ENCODE results near the gene TCN2.
"Not testable (repeated sequence)": the region's sequence is repeated elsewhere in the genome, so short reads cannot be mapped to it uniquely, and the experiment has no call there.

Gene TCN2

DNA sequence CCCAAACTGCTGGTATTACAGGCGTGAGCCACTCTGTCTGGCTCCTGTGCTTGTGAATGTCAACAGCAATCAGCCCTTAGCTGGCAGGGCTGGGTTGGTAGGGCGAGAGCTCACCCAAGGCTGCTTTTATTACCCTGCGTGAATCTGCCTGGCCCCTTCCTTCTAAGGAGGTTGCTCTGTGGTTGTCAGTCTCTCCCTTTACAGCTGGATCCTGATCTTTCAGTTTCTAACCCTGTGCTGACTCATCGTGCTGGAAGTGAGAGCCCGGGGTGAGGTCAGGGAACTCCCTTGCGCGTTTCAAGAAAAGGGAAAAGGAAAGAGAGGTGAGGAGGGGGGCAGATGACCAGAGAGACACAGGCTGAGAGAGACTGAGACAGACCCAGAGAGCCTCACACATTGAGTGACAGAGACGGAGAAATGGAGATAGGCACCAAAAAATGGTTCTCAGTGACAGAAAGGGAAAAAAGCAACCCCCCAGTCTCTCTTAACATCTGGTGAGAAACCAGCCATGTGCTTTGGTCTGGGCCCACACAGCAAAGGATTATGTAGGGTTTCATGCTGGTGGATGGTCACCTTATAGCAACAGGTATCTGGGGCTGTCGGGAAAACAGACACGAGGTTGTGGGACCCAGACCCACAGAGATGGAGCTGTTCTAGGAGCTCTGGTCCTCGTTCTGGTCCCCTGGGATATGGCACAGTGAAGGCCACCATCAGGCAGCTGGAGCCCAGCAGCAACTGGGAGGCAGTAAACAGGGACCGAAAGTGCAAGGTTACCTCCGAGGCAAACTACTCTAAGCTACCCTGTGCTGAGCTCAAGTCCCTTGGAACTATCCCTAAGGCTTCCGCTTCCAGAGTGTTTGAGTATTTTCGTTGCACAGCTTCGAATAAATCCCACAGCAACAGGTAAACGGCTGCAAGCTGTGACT is 2.5 kb downstream of the TCN2 start:
- in situ Hi-C loops (cut with HindIII; ENCODE audit: low sequenced_read_pairs): no loop called here

DNA sequence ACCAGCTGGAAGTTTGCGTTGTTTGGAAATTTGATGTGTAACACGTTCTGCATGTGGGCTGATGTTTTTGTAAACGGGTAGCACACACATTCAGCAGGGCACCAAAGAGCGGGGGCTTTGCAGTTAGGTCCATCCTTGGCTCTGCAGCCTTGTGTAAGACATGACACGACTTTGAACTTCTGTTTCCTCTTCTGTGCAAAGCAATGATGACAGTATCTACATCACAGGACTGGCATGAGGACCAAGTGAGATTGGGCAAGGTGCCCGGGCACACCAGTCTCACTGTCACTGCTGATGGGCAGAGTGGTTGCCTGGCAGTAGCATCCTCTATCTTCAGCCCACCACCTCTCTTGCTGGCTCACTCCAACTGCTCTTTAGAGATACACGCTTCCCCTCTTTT is 3.3 kb downstream of the TCN2 start:
- in situ Hi-C loops (cut with HindIII; ENCODE audit: low sequenced_read_pairs): no loop called here

DNA sequence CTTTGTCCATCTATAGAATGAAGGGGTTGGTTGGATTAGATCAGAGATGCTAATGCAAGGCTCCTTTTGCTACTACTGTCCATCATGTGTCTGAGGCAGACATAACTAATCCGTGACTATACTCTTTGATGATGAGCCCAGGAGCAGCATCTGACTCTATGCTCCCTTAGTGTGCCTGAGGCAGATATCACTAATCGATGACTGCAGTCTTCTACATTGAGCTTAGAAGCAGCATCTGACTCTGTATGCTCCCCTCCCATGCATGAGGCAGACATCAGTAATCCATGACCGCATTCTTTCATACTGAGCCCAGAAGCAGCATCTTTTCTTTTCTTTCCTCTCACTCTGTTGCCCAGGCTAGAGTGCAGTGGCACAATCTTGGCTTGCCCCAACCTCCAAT is 4.2 kb downstream of the TCN2 start:
- in situ Hi-C loops (cut with HindIII; ENCODE audit: low sequenced_read_pairs): no loop called here

DNA sequence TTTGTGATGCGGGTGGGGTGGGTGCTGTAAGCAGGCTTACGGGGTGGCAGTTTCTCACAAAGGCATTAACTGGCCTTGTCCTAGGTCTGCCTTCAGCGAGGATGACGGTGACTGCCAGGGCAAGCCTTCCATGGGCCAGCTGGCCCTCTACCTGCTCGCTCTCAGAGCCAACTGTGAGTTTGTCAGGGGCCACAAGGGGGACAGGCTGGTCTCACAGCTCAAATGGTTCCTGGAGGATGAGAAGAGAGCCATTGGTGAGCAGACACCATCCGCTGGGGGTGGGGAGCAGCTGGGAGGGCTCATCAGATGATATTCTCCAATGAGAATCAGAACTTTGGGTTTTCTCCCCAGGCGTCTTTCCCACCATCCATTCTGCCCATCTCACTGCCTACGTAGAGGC is 5.8 kb downstream of the TCN2 start:
- in situ Hi-C loops (cut with HindIII; ENCODE audit: low sequenced_read_pairs): no loop called here

DNA sequence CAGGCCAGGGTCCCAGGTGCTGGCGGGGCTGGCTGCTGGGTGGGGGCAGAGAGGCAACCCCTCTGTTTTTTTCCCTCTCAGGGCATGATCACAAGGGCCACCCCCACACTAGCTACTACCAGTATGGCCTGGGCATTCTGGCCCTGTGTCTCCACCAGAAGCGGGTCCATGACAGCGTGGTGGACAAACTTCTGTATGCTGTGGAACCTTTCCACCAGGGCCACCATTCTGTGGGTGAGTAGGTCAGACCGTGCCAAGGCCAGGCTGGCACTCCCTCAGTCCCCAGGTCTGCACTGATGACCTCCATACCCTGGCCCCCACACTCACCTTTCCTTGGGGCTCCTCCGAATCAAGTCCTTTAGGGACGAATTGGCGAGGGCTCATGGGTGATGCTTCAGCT is 7.3 kb downstream of the TCN2 start:
- in situ Hi-C loops (cut with HindIII; ENCODE audit: low sequenced_read_pairs): no loop called here

DNA sequence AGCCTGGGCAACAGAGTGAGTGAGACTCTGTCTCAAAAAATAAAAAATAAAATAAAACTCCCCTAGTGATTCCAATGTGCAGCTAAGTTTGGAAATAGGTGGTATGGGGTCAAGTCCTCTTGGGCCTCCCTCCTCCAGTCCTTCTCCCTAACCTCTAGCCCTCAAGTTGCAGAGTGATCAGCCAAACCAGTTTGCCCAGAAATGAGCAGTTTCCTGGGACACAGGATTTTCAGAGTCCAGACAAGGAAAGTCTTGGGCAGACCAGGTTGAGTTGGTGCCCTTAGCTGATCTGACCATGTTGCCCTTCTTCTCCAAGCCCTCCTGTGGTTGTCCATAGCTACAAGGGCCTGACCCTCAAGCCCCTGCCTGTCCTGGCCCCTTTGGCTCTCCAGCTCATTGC is 7.9 kb downstream of the TCN2 start:
- in situ Hi-C loops (cut with HindIII; ENCODE audit: low sequenced_read_pairs): no loop called here

DNA sequence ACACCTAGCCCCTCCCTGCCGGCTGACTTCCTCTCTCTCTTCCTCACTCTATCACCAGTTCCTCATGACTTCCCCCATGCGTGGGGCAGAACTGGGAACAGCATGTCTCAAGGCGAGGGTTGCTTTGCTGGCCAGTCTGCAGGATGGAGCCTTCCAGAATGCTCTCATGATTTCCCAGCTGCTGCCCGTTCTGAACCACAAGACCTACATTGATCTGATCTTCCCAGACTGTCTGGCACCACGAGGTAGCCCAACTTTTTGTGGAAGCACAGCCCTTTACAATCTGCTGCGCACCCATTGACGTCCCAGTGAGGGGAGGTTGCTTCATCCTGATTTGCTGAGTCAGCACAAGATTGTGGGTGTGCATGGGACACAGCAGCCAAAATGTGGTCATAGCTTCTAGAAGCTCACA is 8.6 kb downstream of the TCN2 start:
- in situ Hi-C loops (cut with HindIII; ENCODE audit: low sequenced_read_pairs): no loop called here

DNA sequence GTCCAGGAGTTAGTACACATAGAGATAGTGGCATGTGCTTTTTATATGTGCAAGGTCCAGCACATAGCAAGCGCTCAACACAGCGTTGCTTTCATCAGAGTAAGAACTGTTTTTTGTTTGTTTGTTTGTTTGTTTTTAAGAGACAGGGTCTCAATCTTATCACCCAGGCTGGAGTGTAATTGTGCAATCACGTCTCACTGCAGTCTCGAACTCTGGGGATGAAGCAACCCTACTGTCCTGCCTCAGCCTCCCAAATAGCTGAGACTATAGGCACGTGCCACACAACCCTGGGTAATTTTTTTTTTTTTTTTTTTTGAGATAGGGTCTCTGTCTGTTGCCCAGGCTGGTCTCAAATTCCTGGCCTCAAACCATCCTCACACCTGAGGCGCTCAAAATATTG is 10.8 kb downstream of the TCN2 start:
- in situ Hi-C loops (cut with HindIII; ENCODE audit: low sequenced_read_pairs): no loop called here

DNA sequence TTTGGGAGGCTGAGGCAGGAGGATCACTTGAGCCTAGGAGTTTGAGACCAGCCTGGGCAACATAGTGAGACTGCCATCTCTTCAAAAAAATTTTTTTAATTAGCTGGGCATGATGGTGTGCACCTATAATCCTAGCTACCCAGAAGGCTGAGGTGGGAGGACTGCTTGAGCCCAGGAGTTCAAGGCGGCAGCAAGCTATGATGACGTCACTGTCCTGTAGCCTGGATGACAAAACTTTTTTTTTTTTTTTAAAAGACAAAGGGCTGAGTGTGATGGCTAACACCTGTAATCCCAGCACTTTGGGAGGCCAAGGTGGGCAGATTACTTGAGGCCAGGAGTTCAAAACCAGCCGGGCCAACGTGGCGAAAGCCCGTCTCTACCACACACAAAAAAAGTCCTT is 12.9 kb downstream of the TCN2 start:
- in situ Hi-C loops (cut with HindIII; ENCODE audit: low sequenced_read_pairs): not testable (repeated sequence)

DNA sequence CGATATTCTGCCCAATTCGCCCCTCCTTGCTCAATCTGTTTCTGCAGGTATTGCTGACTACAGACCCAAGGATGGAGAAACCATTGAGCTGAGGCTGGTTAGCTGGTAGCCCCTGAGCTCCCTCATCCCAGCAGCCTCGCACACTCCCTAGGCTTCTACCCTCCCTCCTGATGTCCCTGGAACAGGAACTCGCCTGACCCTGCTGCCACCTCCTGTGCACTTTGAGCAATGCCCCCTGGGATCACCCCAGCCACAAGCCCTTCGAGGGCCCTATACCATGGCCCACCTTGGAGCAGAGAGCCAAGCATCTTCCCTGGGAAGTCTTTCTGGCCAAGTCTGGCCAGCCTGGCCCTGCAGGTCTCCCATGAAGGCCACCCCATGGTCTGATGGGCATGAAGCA is 19.4 kb downstream of the TCN2 start:
- in situ Hi-C loops (cut with HindIII; ENCODE audit: low sequenced_read_pairs): no loop called here

DNA sequence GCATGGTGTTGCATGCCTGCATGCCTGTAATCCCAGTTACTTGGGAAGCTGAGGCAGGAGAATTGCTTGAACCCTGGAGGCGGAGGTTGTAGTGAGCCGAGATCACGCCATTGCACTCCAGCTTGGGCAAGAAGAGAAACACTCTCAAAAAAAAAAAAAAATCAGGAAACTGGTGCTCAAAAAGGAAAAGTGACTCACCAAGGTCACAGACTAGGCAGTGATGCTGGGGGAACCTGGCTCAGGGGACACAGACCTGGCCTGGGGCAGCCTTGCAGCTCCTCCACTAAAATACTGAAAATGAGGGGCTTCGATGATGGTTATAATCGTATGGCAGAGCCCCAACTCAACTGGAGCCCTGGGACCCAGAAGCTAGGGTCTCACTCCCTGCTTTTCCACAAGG is 20.5 kb downstream of the TCN2 start:
- in situ Hi-C loops (cut with HindIII; ENCODE audit: low sequenced_read_pairs): no loop called here

DNA sequence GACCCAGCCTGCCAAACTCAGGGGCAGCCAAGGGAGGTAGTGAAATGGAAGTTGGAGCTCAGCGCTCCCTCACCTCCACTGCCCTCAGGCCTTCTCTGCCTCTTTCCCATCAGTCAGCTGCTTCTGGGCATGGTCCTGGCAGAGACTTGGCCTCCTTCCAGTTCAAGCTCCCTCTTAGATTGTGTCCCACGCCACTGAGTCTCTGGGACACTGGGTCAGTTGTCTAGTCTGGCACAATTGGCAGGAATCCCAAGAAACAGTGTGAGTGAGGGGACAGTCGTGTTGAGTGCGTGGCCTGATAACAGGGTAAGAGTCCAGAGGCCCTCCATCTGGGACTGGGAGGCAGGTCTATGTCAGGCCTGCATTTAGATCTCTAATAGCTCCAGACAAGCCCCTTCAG is 21.5 kb downstream of the TCN2 start:
- in situ Hi-C loops (cut with HindIII; ENCODE audit: low sequenced_read_pairs): no loop called here

DNA sequence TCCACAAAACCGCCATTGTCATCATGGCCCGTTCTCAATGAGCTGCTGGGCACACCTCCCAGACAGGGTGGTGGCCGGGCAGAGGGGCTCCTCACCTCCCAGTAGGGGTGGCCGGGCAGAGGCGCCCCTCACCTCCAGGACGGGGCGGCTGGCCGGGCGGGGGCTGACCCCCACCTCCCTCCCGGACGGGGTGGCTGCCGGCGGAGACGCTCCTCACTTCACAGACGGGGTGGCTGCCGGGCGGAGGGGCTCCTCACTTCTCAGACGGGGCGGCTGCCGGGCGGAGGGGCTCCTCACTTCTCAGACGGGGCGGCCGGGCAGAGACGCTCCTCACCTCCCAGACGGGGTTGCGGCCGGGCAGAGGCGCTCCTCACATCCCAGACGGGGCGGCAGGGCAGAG is 24.5 kb downstream of the TCN2 start:
- in situ Hi-C loops (cut with HindIII; ENCODE audit: low sequenced_read_pairs): not testable (repeated sequence)

DNA sequence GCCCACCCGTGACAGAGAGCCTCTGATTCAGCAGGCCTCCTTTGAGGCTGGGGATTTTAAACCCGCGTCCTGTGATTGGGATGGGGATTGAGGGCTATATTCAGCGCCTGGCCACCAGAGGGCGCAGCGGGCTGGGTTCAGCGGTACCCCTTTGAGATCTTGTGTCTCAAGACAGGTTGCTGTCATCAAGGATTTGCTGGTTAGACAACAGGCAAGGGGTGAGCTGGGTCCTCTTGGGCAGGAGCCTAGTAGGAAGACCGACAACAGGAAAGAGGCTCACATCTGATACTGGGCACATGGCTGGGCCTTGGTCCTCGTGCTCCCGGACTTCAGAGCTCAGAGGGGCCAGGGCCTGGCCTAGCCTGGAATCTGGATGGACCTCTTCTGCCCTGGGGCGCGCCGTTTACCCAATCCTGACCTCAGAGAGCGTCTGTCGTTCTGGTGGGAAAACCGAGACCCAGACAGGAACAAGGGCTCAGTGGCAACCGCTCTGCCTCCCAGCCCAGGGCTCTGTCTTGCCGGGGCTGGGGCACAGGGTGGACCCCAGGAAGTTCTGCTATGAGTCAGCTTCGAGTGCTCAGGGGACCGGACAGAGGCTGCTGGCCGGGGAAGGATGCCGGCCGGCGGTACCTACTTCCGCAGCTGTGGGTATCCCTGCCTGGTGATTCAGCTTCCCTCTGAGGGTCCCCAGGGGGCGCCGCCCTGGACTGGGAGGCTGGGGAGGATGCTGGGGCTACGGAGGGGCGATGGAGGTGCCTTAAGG is 27.7 kb downstream of the TCN2 start:
- in situ Hi-C loops (cut with HindIII; ENCODE audit: low sequenced_read_pairs): no loop called here

DNA sequence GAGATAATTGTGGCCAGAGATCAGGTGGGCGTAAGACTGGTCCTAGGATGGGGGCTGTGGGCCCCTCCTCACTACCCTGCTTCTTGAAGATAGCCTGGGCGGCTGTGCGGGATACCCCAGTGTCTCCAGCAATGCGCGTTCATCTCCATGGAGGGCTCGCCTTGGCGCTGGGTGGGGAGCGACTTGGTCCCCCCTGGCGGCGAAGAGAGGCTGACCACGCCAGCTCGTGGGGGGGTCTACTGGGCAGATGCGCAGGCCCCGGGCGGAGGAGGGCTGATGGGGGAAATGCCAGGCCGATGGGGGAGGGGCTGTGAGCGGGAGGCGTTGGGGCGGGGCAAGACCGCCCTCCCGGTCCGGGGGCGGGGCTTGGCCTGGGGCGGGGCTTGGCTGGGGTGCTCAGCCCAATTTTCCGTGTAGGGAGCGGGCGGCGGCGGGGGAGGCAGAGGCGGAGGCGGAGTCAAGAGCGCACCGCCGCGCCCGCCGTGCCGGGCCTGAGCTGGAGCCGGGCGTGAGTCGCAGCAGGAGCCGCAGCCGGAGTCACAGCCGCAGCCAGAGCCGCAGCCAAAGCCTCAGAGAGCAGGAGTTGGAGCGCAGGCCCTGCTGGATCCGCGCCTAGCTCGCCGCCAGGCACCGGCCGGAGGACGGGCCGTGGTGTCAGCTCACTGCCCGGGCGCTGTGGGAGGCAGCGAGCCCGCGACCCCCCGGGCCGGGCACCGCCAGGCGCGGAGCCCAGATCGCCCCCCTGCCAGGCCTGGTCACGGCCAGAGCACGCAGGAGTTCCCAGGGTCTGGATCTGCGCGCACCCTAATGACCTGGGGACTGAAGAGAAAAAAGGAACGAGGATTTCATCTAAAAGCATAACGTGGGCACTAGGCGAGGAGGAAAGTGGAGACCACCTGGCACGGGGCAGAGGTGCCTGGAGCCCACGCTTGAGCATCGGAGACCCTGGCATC is 28.6 kb downstream of the TCN2 start, which contains the start of gene SLC35E4:
TSS of gene SLC35E4 (plus strand) at position 509 of the 953 bp plus-strand sequence. CDS start 670 bp downstream, outside the sequence.
- in situ Hi-C loops (cut with HindIII; ENCODE audit: low sequenced_read_pairs): no loop called here

DNA sequence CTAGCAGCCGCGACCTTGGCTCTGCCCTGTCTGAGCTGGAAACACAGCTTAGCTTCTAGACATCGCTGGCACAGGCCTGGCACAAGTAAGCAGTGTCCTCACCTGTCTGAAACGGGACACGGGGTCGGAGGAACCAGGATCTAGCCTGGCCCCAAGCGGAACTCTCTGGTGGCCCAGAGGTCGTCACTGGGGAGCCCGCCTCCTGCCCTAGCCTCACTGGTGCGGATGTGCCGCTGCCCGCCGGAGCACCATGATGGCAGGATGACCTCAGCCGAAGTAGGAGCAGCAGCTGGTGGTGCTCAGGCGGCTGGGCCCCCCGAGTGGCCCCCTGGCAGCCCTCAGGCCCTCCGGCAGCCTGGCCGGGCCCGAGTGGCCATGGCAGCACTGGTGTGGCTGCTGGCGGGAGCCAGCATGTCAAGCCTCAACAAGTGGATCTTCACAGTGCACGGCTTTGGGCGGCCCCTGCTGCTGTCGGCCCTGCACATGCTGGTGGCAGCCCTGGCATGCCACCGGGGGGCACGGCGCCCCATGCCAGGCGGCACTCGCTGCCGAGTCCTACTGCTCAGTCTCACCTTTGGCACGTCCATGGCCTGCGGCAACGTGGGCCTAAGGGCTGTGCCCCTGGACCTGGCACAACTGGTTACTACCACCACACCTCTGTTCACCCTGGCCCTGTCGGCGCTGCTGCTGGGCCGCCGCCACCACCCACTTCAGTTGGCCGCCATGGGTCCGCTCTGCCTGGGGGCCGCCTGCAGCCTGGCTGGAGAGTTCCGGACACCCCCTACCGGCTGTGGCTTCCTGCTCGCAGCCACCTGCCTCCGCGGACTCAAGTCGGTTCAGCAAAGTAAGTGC is 29.5 kb downstream of the TCN2 start:
- in situ Hi-C loops (cut with HindIII; ENCODE audit: low sequenced_read_pairs): no loop called here

DNA sequence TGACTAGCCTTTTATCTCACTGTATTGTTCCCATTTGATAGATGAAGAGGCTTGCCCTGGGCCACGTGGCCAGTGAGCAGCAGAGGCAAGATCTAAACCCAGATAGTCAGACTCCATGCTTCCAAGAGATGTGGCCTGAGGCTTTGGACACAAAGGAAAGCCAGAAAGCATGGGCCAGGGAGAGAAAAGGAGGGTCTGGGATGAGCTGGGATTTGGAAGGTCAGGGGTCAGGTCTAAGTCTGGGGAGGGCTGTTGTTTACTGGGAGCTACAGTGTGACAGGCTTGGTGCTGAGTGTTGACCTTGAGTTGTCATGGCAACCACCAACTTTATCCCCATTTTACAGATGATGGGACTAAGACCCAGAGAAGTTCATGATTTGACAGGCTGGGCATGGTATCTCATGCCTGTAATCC is 30.7 kb downstream of the TCN2 start:
- in situ Hi-C loops (cut with HindIII; ENCODE audit: low sequenced_read_pairs): no loop called here

DNA sequence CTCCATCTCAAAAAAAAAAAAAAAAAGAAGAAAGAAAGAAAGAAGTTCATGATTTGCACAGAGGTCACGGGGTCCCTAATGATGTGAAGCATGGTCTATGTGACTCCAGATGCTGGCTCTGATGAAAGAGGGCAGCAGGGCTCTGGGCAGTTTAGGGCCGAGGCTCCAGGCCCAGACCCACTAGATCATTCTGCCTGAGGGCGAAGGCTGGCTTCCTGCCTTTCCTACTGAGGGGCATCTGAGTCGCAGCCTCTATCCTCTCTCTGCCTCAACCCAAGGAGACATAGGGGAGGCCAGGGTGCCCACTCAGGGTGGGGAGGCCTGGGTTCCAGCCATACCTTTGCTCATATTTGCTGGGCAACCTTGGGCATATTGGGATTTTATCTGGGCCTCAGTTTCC is 33.4 kb downstream of the TCN2 start:
- in situ Hi-C loops (cut with HindIII; ENCODE audit: low sequenced_read_pairs): no loop called here

DNA sequence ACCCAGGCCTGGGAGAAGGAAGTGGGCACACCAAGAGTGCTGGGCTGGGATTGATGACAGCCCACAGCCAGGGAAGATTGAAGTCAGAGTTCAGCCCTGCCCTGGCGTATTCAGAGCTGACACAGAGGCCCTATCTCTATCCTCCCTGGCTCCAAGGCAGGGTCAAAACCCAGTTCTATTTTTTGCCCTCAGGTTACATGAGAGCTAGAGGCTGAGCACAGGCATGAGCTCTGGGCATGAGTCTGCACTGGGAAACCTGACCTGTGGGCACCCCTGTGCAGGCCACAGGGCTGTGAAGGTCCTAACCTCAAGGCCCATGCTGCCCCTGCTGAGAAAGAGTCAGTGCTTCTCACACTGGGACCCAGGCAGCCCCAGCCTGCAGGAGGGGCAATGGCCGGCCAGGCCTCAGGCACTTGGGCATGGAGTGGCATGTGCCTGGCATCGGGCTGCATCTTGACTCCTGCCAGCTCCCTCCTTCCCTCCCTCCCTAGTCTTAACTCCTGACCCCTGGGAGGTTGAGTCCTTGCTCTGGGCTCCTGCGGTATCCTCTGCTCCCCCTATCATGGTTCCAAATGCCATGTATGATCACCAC is 34.0 kb downstream of the TCN2 start:
- in situ Hi-C loops (cut with HindIII; ENCODE audit: low sequenced_read_pairs): no loop called here
